Gastroesophageal sphincter (tissue), 3 donors: ENCODE results near the gene BMP4.

Source experiments
- CTCF ChIP-seq, 4 experiments: fragments of 200-600 bp in 2 of 4; fragments of 450-650 bp in 2 of 4; sonication (generic) in 1 of 4; IDR thresholded peaks; one replicate each; pipeline ENCODE4 v1.5.1; 2017 to 2019; ENCODE audit warnings: antibody characterized with exemption in 4 of 4, mild to moderate bottlenecking in 2 of 4, moderate library complexity in 2 of 4
- POLR2A ChIP-seq, 2 donors: fragments of 450-650 bp; IDR thresholded peaks; one replicate each; pipeline ENCODE4 v1.6.1; 2017; ENCODE audit warnings: antibody characterized with exemption in 2 of 2, mild to moderate bottlenecking in 2 of 2, moderate library complexity in 1 of 2
- POLR2AphosphoS5 ChIP-seq: sonication (generic); formaldehyde crosslinking; IDR thresholded peaks from one replicate; pipeline ENCODE4 v1.6.1; 2017; ENCODE audit warnings: antibody characterized with exemption

GRCh38 chr14:53948205-53948884, 8.3 kb downstream of the BMP4 start:
- no peak for TF ChIP-seq CTCF (IDR thresholded peaks at IDR 0.05)
- no peak for TF ChIP-seq POLR2AphosphoS5
- TF ChIP-seq POLR2A (IDR thresholded peaks at IDR 0.05), result no peak
